Liver (tissue), 9 donors: ENCODE results near the gene AUH. TPM values are rescaled to one million over a fixed set of nuclear protein-coding genes. Genes with fewer than 3 reads are reported as not detected.

Experiments
- DNase-seq: peaks from one replicate; pipeline ENCODE4 v3.0.0-alpha.2; 2017; ENCODE audit warnings: low spot score
- H3K27ac ChIP-seq, 2 donors: one replicate each; pipeline ENCODE4 v1.7.0; 2013; ENCODE audit warnings: inconsistent platforms in 2 of 2, low read length in 2 of 2, control low read depth in 1 of 2, low read depth in 1 of 2, mild to moderate bottlenecking in 1 of 2
- H3K27me3 ChIP-seq, 4 donors: one replicate each; pipeline versions ENCODE4 v1.6.1 to v1.7.0; 2013; ENCODE audit warnings: low read length in 3 of 4, inconsistent platforms in 1 of 4, mild to moderate bottlenecking in 1 of 4, moderate library complexity in 1 of 4; ENCODE audit not compliant: control insufficient read depth in 4 of 4, insufficient read depth in 4 of 4
- H3K36me3 ChIP-seq, 4 donors: one replicate each; pipeline versions ENCODE4 v1.6.1 to v1.7.0; 2013; ENCODE audit warnings: low read length in 3 of 4, mild to moderate bottlenecking in 3 of 4, low read depth in 1 of 4, moderate library complexity in 1 of 4; ENCODE audit not compliant: control insufficient read depth in 4 of 4, insufficient read depth in 3 of 4
- H3K4me1 ChIP-seq, 4 donors: one replicate each; pipeline versions ENCODE4 v1.6.1 to v1.7.0; 2013; ENCODE audit warnings: low read length in 3 of 4, mild to moderate bottlenecking in 3 of 4, moderate library complexity in 1 of 4; ENCODE audit not compliant: control insufficient read depth in 4 of 4, insufficient read depth in 4 of 4
- H3K4me3 ChIP-seq, 3 donors: one replicate each; pipeline versions ENCODE4 v1.6.1 to v1.7.0; 2013; ENCODE audit warnings: low read length in 3 of 3, control low read depth in 1 of 3, low read depth in 1 of 3, mild to moderate bottlenecking in 1 of 3
- H3K9ac ChIP-seq, 2 donors: one replicate each; pipeline ENCODE4 v1.7.0; 2013; ENCODE audit warnings: low read length in 2 of 2, mild to moderate bottlenecking in 2 of 2, moderate library complexity in 2 of 2, control low read depth in 1 of 2, low read depth in 1 of 2
- H3K9me3 ChIP-seq, 4 donors: one replicate each; pipeline versions ENCODE4 v1.6.1 to v1.7.0; 2013; ENCODE audit warnings: low read length in 3 of 4; ENCODE audit not compliant: control insufficient read depth in 4 of 4
- FOXA2 ChIP-seq: IDR thresholded peaks from 2 replicates; pipeline ENCODE4 v1.6.1; 2016; ENCODE audit warnings: antibody characterized with exemption
- NR2F2 ChIP-seq: IDR thresholded peaks from 2 replicates; pipeline ENCODE4 v1.6.1; 2016; ENCODE audit warnings: antibody characterized with exemption
- RAD21 ChIP-seq, 2 donors: IDR thresholded peaks; 2 replicates each; pipeline ENCODE4 v1.6.1; 2016; ENCODE audit warnings: antibody characterized with exemption in 2 of 2, mild to moderate bottlenecking in 2 of 2
- SP1 ChIP-seq: IDR thresholded peaks from 2 replicates; pipeline ENCODE4 v1.6.1; 2018; ENCODE audit warnings: antibody characterized with exemption, mild to moderate bottlenecking
- YY1 ChIP-seq: IDR thresholded peaks from 2 replicates; pipeline ENCODE4 v1.6.1; 2016; ENCODE audit warnings: antibody characterized with exemption, mild to moderate bottlenecking
- WGBS: extraction: QIAGEN DNeasy Blood & Tissue Kit; methylation state at CpG from one replicate; pipeline ENCODE4 v1.1.7; 2013; 5-methylcytosine and 5-hydroxymethylcytosine counted together
- polyA plus RNA-seq, 2 donors: library from polyadenylated mRNA; stranded (reverse) in 1 of 2; unstranded in 1 of 2; fragments of 200-250 nt in 1 of 2; fragments of >200 nt in 1 of 2; fragmentation: Nextera tagmentation in 1 of 2; extraction: Ambion mirVana in 1 of 2; gene quantifications; one replicate each; pipeline versions ENCODE4 v1.2.1 to v1.2.3, GENCODE V29; 2013 to 2015
- total RNA-seq, 2 donors: library from RNA; depleted of rRNA; stranded (reverse); fragments of >200 nt; gene quantifications; one replicate each; pipeline ENCODE4 v1.2.3, GENCODE V29; 2014
- TF ChIP-seq, protein P1 (sequence below): IDR thresholded peaks from 2 replicates; pipeline ENCODE4 v1.6.1; 2016; ENCODE audit warnings: antibody characterized with exemption
- TF ChIP-seq, protein P2 (sequence below): IDR thresholded peaks from 2 replicates; pipeline ENCODE4 v1.6.1; 2016; ENCODE audit warnings: antibody characterized with exemption, mild to moderate bottlenecking
- TF ChIP-seq, protein P3 (sequence below): IDR thresholded peaks from 2 replicates; pipeline ENCODE4 v1.6.1; 2016; ENCODE audit warnings: antibody characterized with exemption
- donor health status: healthy.
- donor health status: healthy.
- donor health status: healthy.
- donor health status: healthy.
- donor health status: healthy.

The AUH gene
- total and polyA plus RNA-seq, 4 donors = 12.1 to 30.0 (median 24.9) TPM

DNA sequence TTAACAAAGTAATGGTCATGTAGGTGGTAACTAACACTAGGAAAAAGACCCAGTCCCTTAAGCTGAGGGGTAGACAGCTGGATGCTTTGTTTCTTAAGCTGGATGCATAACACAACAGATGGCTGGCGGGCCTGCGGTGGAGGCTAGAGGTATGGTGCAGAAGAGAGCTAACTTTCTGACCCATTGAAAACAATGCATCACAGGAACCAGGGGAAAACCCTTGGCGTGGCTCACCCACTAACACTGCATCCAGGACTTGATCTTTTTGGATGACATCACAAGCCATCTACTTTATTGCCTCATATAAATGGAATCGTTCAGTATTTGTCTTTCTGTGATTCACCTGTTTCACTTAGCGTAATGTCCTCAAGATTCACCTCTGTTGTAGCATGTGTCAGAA, 138.7 kb downstream of the AUH start:
- Histone ChIP-seq H3K27me3 (no peaks in the 10 kb centered on the region), H3K4me3 (no peak overlapping the region), H3K27ac (no peak overlapping the region), H3K9ac (no peak overlapping the region), H3K4me1 (no peaks in the 10 kb centered on the region), H3K9me3 (no peaks in the 10 kb centered on the region), H3K36me3 (peaks cover 0 to 12% (median 3%) of the 10 kb centered on the region in 4 donors)
- TF ChIP-seq SP1 = no peak
- 92% methylated on average over 5 of the region's 5 CpGs for WGBS
- DNase-seq = no peak

DNA sequence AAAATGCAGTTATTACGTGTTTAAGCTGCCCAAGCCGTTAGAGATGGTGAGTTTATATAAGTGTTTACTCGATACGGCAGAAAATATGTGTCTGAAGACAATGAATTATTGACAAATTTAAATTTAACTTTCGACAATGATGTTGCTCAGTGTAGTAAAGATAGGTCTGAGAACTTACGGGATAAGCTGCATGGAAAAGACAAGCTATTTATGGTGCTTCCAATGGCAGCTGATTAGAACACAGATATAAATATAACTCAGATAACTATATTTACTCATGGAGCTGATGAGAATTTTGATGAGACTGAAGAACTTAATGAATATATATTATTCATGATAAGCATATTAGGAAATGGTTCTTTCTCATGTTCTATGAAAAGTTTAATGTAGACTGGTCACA, 139.3 kb downstream of the AUH start:
- no peaks in the 10 kb centered on the region for H3K27me3 ChIP-seq
- TF ChIP-seq, protein P1, sequence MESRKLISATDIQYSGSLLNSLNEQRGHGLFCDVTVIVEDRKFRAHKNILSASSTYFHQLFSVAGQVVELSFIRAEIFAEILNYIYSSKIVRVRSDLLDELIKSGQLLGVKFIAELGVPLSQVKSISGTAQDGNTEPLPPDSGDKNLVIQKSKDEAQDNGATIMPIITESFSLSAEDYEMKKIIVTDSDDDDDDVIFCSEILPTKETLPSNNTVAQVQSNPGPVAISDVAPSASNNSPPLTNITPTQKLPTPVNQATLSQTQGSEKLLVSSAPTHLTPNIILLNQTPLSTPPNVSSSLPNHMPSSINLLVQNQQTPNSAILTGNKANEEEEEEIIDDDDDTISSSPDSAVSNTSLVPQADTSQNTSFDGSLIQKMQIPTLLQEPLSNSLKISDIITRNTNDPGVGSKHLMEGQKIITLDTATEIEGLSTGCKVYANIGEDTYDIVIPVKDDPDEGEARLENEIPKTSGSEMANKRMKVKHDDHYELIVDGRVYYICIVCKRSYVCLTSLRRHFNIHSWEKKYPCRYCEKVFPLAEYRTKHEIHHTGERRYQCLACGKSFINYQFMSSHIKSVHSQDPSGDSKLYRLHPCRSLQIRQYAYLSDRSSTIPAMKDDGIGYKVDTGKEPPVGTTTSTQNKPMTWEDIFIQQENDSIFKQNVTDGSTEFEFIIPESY = no peak
- H3K9me3 ChIP-seq = no peaks in the 10 kb centered on the region
- H3K9ac ChIP-seq = no peak overlapping the region
- no peaks in the 10 kb centered on the region for H3K4me1 ChIP-seq
- no peak overlapping the region for H3K4me3 ChIP-seq
- peaks cover 0 to 12% (median 5%) of the 10 kb centered on the region in 4 donors for H3K36me3 ChIP-seq
- DNase-seq = no peak
- no peak overlapping the region for H3K27ac ChIP-seq
- WGBS = 95% methylated on average over 6 of the region's 6 CpGs

DNA sequence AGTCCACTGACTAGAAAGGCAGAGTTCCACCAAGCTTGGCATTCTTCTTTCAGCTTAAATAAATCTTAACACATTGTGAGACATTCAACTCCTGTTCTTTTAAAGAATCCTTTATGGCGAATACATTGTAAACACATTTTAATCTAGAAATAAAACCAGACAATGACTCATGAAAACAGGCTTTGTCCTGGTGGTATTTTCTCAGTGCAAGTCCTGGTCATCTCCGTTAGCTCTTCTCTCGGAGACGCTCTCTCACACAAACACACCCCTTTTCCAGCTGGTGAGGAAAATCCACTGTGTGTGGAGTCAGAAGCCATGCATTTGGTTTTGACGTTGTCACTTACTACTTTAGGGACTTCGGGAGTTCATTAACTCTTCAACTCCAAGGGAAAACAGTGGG, 140.4 kb downstream of the AUH start:
- Histone ChIP-seq H3K9ac (no peak overlapping the region), H3K4me1 (no peaks in the 10 kb centered on the region), H3K27me3 (no peaks in the 10 kb centered on the region), H3K27ac (no peak overlapping the region), H3K4me3 (no peak overlapping the region), H3K36me3 (peaks cover 0 to 12% (median 6%) of the 10 kb centered on the region in 4 donors), H3K9me3 (no peaks in the 10 kb centered on the region)
- TF ChIP-seq, protein P2, sequence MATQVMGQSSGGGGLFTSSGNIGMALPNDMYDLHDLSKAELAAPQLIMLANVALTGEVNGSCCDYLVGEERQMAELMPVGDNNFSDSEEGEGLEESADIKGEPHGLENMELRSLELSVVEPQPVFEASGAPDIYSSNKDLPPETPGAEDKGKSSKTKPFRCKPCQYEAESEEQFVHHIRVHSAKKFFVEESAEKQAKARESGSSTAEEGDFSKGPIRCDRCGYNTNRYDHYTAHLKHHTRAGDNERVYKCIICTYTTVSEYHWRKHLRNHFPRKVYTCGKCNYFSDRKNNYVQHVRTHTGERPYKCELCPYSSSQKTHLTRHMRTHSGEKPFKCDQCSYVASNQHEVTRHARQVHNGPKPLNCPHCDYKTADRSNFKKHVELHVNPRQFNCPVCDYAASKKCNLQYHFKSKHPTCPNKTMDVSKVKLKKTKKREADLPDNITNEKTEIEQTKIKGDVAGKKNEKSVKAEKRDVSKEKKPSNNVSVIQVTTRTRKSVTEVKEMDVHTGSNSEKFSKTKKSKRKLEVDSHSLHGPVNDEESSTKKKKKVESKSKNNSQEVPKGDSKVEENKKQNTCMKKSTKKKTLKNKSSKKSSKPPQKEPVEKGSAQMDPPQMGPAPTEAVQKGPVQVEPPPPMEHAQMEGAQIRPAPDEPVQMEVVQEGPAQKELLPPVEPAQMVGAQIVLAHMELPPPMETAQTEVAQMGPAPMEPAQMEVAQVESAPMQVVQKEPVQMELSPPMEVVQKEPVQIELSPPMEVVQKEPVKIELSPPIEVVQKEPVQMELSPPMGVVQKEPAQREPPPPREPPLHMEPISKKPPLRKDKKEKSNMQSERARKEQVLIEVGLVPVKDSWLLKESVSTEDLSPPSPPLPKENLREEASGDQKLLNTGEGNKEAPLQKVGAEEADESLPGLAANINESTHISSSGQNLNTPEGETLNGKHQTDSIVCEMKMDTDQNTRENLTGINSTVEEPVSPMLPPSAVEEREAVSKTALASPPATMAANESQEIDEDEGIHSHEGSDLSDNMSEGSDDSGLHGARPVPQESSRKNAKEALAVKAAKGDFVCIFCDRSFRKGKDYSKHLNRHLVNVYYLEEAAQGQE = no peak
- TF ChIP-seq YY1 = no peak
- TF ChIP-seq FOXA2 = no peak
- no peak for TF ChIP-seq NR2F2
- TF ChIP-seq, protein P3, sequence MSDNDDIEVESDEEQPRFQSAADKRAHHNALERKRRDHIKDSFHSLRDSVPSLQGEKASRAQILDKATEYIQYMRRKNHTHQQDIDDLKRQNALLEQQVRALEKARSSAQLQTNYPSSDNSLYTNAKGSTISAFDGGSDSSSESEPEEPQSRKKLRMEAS = no peak
- TF ChIP-seq RAD21 (IDR thresholded peaks at IDR 0.05) = no peak
- WGBS = 96% methylated on average over 6 of the region's 6 CpGs
- DNase-seq = no peak
